Measurements from ENCODE around the gene NFATC2.

Gene NFATC2

GRCh38 chr20:51426718-51427650 is 115.5 kb downstream of the NFATC2 start:
- no peak for DNase-seq

GRCh38 chr20:51425347-51426106 is 117.0 kb downstream of the NFATC2 start:
- DNase-seq, result no peak

- no peak for DNase-seq
Measured at GRCh38 chr20:51424270-51425117, 118.0 kb downstream of the NFATC2 start.

DNA sequence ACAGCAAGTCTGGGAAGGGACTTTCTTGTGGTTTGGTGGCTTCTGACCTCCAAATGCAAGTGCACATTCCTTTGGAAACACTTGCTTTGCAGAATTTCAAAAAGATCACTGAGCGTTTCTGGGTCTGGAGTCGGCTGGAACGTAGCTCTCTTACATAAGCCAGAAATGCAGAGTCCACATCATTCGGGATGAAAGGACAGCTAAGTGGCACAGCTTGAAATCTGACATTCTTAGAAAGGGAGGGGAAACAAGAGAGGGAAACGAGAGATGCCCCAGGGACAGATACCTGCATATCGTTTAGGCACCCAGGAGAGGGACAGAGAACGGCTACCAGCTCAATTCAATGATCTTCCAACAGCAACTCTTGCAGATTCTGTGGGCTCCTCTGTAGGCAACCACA is 118.7 kb downstream of the NFATC2 start:
- no peak for DNase-seq

DNA sequence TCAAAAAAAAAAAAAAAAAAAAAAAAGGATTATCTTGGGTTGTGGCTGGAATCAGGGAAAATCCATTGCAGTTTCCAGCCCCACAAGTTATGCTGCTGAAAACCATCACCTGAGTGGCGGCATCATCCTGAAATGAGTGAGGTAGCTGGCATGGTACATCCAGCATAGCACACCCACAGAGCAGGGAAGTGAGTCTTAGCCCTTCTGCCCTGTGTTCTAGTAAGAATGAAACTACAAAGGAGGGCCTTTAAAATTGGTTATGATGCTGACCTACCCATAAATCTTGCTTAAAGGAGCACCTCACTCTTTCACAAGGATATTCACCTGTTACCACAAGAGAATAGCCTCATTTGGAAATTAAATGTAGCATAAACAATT is 119.2 kb downstream of the NFATC2 start:
- no peak for DNase-seq

DNA sequence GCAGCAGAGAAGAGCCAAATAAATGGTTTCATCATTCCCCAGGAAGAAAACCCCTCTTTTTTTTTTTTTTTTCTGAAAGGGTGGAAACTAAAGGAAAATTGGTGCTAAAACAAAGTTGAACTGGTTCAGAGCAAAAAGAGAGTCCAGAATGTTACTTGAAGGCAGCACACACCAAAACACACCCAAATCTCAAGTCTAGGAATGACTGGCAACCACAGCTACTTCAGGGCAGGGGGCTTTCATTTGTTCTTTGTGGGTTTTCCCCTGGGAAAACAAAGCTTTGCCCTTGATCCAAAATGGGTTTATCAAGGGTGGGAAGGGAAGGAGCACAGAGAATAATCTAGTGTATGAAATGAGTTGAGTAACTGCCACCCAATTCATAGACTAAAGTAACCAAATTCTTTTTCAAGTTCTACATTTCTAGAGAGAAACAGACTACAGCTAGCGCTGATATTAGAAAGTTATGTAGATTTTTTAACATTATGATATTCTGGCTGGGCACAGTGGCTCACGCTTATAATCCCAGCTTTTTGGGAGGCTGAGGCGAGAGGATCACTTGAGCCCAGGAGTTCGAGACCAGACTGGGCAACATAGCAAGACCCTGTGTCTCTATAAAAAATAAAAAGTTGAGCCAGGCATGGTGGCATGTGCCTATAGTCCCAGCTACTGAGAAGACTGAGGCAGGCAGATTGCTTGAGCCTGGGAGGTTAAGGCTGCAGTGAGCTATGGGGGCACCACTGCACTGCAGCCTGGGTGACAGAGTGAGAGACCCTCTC is 119.8 kb downstream of the NFATC2 start:
- DNase-seq, result no peak

DNA sequence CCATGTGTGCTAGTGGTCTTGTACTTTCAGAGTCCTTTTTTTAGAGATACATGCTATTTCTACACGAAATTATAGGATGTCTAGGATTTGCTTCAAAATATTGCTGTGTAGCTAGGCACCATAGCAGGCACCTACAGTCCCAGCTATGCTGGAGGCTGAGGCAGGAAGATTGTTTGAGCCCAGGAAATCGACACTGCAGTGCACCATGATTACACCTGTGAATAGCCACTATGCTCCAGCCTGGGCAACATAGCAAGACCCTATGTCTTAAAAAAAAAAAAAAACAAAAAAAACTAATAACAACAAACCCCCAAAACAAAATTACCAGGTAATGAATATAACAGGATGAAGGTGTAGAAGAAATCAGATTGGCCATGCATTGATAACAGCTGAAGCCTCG is 121.7 kb downstream of the NFATC2 start:
- DNase-seq, result no peak

DNA sequence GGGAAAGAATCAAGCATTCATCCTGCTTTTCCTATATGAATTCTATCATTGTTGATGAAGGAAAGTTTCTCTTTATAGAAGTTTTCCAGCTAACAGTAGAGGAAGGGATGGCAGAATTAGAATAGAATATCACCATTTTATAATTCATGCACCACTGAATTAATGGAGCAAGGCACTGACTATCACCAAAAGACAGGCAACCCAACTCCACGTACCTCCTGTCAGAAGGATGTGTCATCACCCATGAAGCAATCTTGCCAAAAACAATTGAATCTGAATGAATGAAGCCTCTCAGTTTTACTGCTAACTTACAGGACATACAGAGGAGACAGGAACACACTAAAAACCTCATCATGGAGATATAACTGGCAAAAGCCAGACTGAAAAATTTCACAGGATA is 122.4 kb downstream of the NFATC2 start:
- DNase-seq, result no peak

DNA sequence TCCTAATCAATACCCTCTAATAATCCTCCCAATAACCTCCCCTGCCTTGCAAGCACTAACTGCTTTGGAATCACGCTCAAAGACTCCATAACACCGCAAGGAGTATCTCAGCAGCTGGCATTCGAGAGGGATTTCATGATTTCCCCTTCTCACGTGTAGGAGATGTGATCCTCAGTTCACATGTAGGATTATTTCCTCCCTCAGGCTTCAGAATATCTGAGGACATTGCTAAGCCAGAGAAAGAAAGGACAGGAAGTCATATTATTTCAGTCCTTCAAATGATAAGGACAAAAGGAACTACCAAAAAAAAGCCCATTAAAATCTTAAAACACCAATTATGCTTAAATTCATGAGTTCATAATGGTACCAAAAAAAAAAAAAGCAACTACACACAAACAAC is 122.9 kb downstream of the NFATC2 start:
- DNase-seq, result no peak

GRCh38 chr20:51419231-51419630 is 123.3 kb downstream of the NFATC2 start:
- DNase-seq, result no peak

GRCh38 chr20:51418137-51418529 is 124.4 kb downstream of the NFATC2 start:
- no peak for DNase-seq

- DNase-seq, result no peak
Measured at GRCh38 chr20:51417250-51418136, 125.0 kb downstream of the NFATC2 start.

- DNase-seq, result no peak
Measured at GRCh38 chr20:51416532-51417249, 125.8 kb downstream of the NFATC2 start.

DNA sequence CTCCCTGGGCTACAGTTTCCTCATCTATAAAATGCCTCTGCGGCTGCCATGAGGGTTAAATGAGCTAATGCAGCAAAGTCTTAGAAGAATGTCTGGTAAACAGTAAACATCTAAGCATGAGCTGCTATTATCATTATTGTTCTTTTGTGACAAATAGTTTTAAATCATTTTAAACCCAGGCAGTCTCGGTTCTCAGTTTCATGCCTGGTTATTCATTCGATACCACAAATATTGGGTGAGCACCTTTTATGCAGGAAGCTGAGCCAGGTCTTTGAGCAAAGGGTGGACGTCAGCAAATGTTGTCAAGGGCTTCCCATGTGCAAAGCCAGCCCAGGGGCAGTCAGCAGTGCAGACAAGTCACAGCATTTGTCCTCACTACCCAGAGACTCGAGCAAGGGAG is 128.7 kb downstream of the NFATC2 start:
- DNase-seq, result no peak

DNA sequence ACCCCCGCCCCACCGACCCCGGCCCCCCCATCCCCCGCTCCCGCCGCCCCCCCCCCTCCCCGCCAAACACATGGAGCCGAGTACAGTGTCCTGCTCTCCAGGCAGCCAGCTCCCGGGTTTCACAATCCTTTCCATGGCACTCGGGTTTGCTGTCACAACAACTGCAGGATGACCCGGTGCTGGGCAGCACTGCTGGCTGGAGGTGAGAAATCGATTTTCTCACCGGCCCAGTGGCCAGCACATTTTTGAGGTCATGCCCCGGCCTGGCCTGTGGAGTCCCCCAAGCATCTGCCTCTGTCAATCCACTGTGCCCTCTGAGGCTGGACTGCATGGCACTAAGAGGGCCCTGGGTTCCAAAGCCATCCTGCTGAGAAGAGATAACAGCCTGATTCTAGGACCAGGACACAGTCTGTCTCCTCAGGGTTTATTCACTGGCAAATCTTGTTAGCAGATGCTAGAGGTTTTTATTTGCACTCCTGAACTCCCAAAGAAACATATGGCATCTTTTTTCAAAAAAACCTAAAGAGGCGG is 129.5 kb downstream of the NFATC2 start:
- no peak for DNase-seq

DNA sequence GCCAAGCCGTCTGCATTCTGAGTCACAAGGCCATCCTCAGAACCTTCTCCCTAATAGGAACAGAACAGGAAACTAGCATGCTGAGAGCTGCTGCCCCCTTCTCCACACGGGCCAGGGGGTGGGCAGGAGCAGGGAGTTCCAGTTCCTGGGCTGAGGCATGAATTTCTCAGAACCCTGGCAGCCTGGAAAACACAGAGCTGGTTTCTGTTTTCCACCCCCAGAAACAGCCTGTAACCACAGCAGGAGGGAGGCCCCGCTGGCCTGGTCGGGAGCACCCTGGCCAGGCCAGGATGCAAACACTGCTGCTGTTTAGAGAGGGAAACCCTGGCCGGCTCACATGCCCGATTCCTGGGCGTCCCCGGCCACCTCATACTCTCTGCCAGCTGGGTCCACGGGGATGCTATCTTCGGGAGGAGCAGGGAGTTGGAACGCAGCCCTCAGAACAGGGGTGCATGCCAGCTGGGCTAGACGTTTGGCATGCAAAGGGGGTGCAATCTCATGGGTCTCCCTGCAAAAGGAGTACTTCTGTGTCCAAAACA is 130.1 kb downstream of the NFATC2 start:
- no peak for DNase-seq

GRCh38 chr20:51411870-51412269 is 130.6 kb downstream of the NFATC2 start:
- no peak for DNase-seq

GRCh38 chr20:51410586-51411325 is 131.8 kb downstream of the NFATC2 start:
- DNase-seq, result no peak

- no peak for DNase-seq
Measured at GRCh38 chr20:51409192-51409880, 133.2 kb downstream of the NFATC2 start.

All from DMS53 (cell line).